HEK293 (cell line): Measurements from ENCODE around the gene NPAS1.

ENCODE experiments used
- BCL11B ChIP-seq: fragments of 450-650 bp; formaldehyde crosslinking; IDR thresholded peaks from 2 replicates; pipeline ENCODE4 v1.5.1; 2016; ENCODE audit warnings: low read depth, missing biosample characterization, missing genetic modification characterization
- FEZF1 ChIP-seq: fragments of 450-650 bp; formaldehyde crosslinking; IDR thresholded peaks from 2 replicates; pipeline ENCODE4 v1.5.1; 2016; ENCODE audit warnings: missing biosample characterization, missing genetic modification characterization
- KLF10 ChIP-seq: fragments of 450-650 bp; IDR thresholded peaks from 2 replicates; pipeline ENCODE4 v1.5.1; 2018; ENCODE audit warnings: missing biosample characterization, mild to moderate bottlenecking, missing genetic modification characterization
- OSR2 ChIP-seq: fragments of 450-650 bp; formaldehyde crosslinking; IDR thresholded peaks from 2 replicates; pipeline ENCODE4 v1.5.1; 2016; ENCODE audit warnings: missing biosample characterization, missing genetic modification characterization
- OVOL3 ChIP-seq: fragments of 450-650 bp; formaldehyde crosslinking; IDR thresholded peaks from 2 replicates; pipeline ENCODE4 v1.5.1; 2016; ENCODE audit warnings: missing biosample characterization, missing genetic modification characterization
- PRDM1 ChIP-seq: fragments of 450-650 bp; formaldehyde crosslinking; IDR thresholded peaks from 2 replicates; pipeline ENCODE4; 2016; ENCODE audit warnings: missing biosample characterization, missing genetic modification characterization
- SP3 ChIP-seq: fragments of 450-650 bp; formaldehyde crosslinking; IDR thresholded peaks from 2 replicates; pipeline ENCODE4 v1.5.1; 2016; ENCODE audit warnings: missing biosample characterization, missing genetic modification characterization
- SP7 ChIP-seq: fragments of 450-650 bp; formaldehyde crosslinking; IDR thresholded peaks from 2 replicates; pipeline ENCODE4 v1.5.1; 2016; ENCODE audit warnings: missing biosample characterization, missing genetic modification characterization
- TCF7L2 ChIP-seq: IDR thresholded peaks from 2 replicates; pipeline ENCODE4 v1.6.1; 2011; ENCODE audit warnings: low read depth, mild to moderate bottlenecking, inconsistent platforms, low read length, moderate library complexity, borderline replicate concordance
- ZBTB44 ChIP-seq: fragments of 450-650 bp; IDR thresholded peaks from 2 replicates; pipeline ENCODE4 v1.5.1; 2018; ENCODE audit warnings: missing biosample characterization, mild to moderate bottlenecking, missing genetic modification characterization
- ZEB2 ChIP-seq: fragments of 450-650 bp; formaldehyde crosslinking; IDR thresholded peaks from 2 replicates; pipeline ENCODE4 v1.5.1; 2016; ENCODE audit warnings: missing biosample characterization, missing genetic modification characterization
- ZFP41 ChIP-seq: fragments of 450-650 bp; formaldehyde crosslinking; IDR thresholded peaks from 2 replicates; pipeline ENCODE4 v1.5.1; 2016; ENCODE audit warnings: missing biosample characterization, missing genetic modification characterization, borderline replicate concordance
- ZNF138 ChIP-seq: fragments of 450-650 bp; formaldehyde crosslinking; IDR thresholded peaks from 2 replicates; pipeline ENCODE4 v1.5.1; 2016; ENCODE audit warnings: missing biosample characterization, missing genetic modification characterization, borderline replicate concordance
- ZNF175 ChIP-seq: fragments of 450-650 bp; formaldehyde crosslinking; IDR thresholded peaks from 2 replicates; pipeline ENCODE4 v1.5.1; 2016; ENCODE audit warnings: missing biosample characterization, missing genetic modification characterization
- ZNF335 ChIP-seq: fragments of 450-650 bp; formaldehyde crosslinking; conservative IDR thresholded peaks from 2 replicates; pipeline ENCODE4 v1.5.1; 2016; ENCODE audit warnings: missing biosample characterization, missing genetic modification characterization
- ZNF518A ChIP-seq: fragments of 450-650 bp; formaldehyde crosslinking; conservative IDR thresholded peaks from 2 replicates; pipeline ENCODE4 v1.5.1; 2016; ENCODE audit warnings: low read depth, missing biosample characterization, missing genetic modification characterization
- ZNF555 ChIP-seq: fragments of 450-650 bp; formaldehyde crosslinking; conservative IDR thresholded peaks from 2 replicates; pipeline ENCODE4 v1.5.1; 2017; ENCODE audit warnings: missing biosample characterization, mild to moderate bottlenecking, missing genetic modification characterization, inconsistent platforms
- ZNF580 ChIP-seq: fragments of 450-650 bp; formaldehyde crosslinking; IDR thresholded peaks from 2 replicates; pipeline ENCODE4 v1.5.1; 2016; ENCODE audit warnings: missing biosample characterization, missing genetic modification characterization
- ZNF626 ChIP-seq: fragments of 450-650 bp; sonication (Bioruptor Pico); formaldehyde crosslinking; IDR thresholded peaks from 2 replicates; pipeline ENCODE4 v1.5.1; 2018; ENCODE audit warnings: missing biosample characterization, missing genetic modification characterization, inconsistent platforms
- ZNF654 ChIP-seq: fragments of 450-650 bp; formaldehyde crosslinking; IDR thresholded peaks from 2 replicates; pipeline ENCODE4 v1.5.1; 2016; ENCODE audit warnings: low read depth, missing biosample characterization, missing genetic modification characterization
- ZNF707 ChIP-seq: fragments of 450-650 bp; formaldehyde crosslinking; IDR thresholded peaks from 2 replicates; pipeline ENCODE4 v1.5.1; 2016; ENCODE audit warnings: missing biosample characterization, missing genetic modification characterization
- ZNF791 ChIP-seq: fragments of 450-650 bp; formaldehyde crosslinking; IDR thresholded peaks from 2 replicates; pipeline ENCODE4 v1.5.1; 2016; ENCODE audit warnings: missing biosample characterization, missing genetic modification characterization
- ZSCAN16 ChIP-seq: fragments of 450-650 bp; formaldehyde crosslinking; IDR thresholded peaks from 2 replicates; pipeline ENCODE4 v1.5.1; 2016; ENCODE audit warnings: missing biosample characterization, missing genetic modification characterization
- ZSCAN30 ChIP-seq: fragments of 450-650 bp; IDR thresholded peaks from 2 replicates; pipeline ENCODE4 v1.5.1; 2018; ENCODE audit warnings: missing biosample characterization, mild to moderate bottlenecking, missing genetic modification characterization, moderate library complexity
- TF ChIP-seq, protein P1 (sequence below): fragments of 450-650 bp; formaldehyde crosslinking; IDR thresholded peaks from 2 replicates; pipeline ENCODE4 v1.5.1; 2016; ENCODE audit warnings: missing biosample characterization, missing genetic modification characterization
- TF ChIP-seq, protein P2 (sequence below): fragments of 450-650 bp; formaldehyde crosslinking; IDR thresholded peaks from 2 replicates; pipeline ENCODE4 v1.5.1; 2017; ENCODE audit warnings: missing biosample characterization, missing genetic modification characterization
- TF ChIP-seq, protein P3 (sequence below): fragments of 450-650 bp; formaldehyde crosslinking; IDR thresholded peaks from 2 replicates; pipeline ENCODE4 v1.5.1; 2016; ENCODE audit warnings: missing biosample characterization, missing genetic modification characterization

Gene NPAS1

GRCh38 chr19:46975925-46976782, 43.5 kb upstream of the NPAS1 start (continued):
- no peak for TF ChIP-seq ZNF138 (tag by site-specific recombination)
- TF ChIP-seq ZSCAN30 (tag by site-specific recombination), result peak; percentile 67
- 0 out of 2 replicates have a peak, but pooled peaks have one; percentile 12 for TF ChIP-seq PRDM1 (tag by site-specific recombination)
- TF ChIP-seq, protein P1, sequence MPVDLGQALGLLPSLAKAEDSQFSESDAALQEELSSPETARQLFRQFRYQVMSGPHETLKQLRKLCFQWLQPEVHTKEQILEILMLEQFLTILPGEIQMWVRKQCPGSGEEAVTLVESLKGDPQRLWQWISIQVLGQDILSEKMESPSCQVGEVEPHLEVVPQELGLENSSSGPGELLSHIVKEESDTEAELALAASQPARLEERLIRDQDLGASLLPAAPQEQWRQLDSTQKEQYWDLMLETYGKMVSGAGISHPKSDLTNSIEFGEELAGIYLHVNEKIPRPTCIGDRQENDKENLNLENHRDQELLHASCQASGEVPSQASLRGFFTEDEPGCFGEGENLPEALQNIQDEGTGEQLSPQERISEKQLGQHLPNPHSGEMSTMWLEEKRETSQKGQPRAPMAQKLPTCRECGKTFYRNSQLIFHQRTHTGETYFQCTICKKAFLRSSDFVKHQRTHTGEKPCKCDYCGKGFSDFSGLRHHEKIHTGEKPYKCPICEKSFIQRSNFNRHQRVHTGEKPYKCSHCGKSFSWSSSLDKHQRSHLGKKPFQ (tag by site-specific recombination), result 0 out of 2 replicates have a peak, but pooled peaks have one; percentile 25
- no peak for TF ChIP-seq ZFP41 (tag by site-specific recombination)
- no peak for TF ChIP-seq ZNF518A (tag by site-specific recombination)
- no peak for TF ChIP-seq ZNF791 (tag by site-specific recombination)
- no peak for TF ChIP-seq ZNF626 (tag by site-specific recombination)
- TF ChIP-seq ZBTB44 (tag by site-specific recombination), result 0 out of 2 replicates have a peak, but pooled peaks have one; percentile 47
- TF ChIP-seq ZNF654, result no peak
- peak; percentile 29; the same call in 1 of the 2 replicates for TF ChIP-seq KLF10 (tag by site-specific recombination)
- TF ChIP-seq, protein P2, sequence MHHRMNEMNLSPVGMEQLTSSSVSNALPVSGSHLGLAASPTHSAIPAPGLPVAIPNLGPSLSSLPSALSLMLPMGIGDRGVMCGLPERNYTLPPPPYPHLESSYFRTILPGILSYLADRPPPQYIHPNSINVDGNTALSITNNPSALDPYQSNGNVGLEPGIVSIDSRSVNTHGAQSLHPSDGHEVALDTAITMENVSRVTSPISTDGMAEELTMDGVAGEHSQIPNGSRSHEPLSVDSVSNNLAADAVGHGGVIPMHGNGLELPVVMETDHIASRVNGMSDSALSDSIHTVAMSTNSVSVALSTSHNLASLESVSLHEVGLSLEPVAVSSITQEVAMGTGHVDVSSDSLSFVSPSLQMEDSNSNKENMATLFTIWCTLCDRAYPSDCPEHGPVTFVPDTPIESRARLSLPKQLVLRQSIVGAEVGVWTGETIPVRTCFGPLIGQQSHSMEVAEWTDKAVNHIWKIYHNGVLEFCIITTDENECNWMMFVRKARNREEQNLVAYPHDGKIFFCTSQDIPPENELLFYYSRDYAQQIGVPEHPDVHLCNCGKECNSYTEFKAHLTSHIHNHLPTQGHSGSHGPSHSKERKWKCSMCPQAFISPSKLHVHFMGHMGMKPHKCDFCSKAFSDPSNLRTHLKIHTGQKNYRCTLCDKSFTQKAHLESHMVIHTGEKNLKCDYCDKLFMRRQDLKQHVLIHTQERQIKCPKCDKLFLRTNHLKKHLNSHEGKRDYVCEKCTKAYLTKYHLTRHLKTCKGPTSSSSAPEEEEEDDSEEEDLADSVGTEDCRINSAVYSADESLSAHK (tag by site-specific recombination), result peak; percentile 77
- no peak for TF ChIP-seq ZNF175 (tag by site-specific recombination)
- no peak for TF ChIP-seq ZSCAN16 (tag by site-specific recombination)
- peak; percentile 78; the same call in 1 of the 2 replicates for TF ChIP-seq OSR2
- TF ChIP-seq TCF7L2, result 0 out of 2 replicates have a peak, but pooled peaks have one; percentile 34
- TF ChIP-seq, protein P3, sequence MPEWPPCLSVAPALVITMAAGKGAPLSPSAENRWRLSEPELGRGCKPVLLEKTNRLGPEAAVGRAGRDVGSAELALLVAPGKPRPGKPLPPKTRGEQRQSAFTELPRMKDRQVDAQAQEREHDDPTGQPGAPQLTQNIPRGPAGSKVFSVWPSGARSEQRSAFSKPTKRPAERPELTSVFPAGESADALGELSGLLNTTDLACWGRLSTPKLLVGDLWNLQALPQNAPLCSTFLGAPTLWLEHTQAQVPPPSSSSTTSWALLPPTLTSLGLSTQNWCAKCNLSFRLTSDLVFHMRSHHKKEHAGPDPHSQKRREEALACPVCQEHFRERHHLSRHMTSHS (tag by site-specific recombination), result 0 out of 2 replicates have a peak, but pooled peaks have one; percentile 41
- peak; percentile 85 for TF ChIP-seq ZNF580 (tag by site-specific recombination)
- no peak for TF ChIP-seq ZNF555 (tag by site-specific recombination)
- TF ChIP-seq OVOL3, result peak; percentile 69; the same call in 1 of the 2 replicates
- TF ChIP-seq BCL11B, result peak; percentile 88
- TF ChIP-seq ZEB2 (tag by site-specific recombination), result peak; percentile 64
- no peak for TF ChIP-seq SP3 (tag by site-specific recombination)
- TF ChIP-seq ZNF707 (tag by site-specific recombination), result no peak
- TF ChIP-seq SP7 (tag by site-specific recombination), result peak; percentile 88
- peak; percentile 82 for TF ChIP-seq ZNF335 (tag by site-specific recombination)
- peak; percentile 84 for TF ChIP-seq FEZF1 (tag by site-specific recombination)
